ENCODE data around the gene IER3IP1.

The IER3IP1 gene

GRCh38 chr18:47109720-47110119 is 66.4 kb downstream of the IER3IP1 start:
- H3K36me3 ChIP-seq (ENCODE audit: insufficient read depth, low read length): peaks cover 31% of the 10 kb centered on the region; the same call in 1 of the 2 replicates
- H3K9me2 ChIP-seq (replicated peaks; ENCODE audit: low read depth, low read length): no peaks in the 10 kb centered on the region
- no peaks in the 10 kb centered on the region for H3K4me1 ChIP-seq (ENCODE audit: insufficient read depth, low read length, poor library complexity, severe bottlenecking)
- H4K20me1 ChIP-seq (ENCODE audit: insufficient read depth, low read length, poor library complexity, severe bottlenecking): no peaks in the 10 kb centered on the region
- no peak overlapping the region for H2AFZ ChIP-seq (ENCODE audit: low read length)
- no peak overlapping the region for H3K4me2 ChIP-seq (ENCODE audit: low read depth, low read length, poor library complexity, severe bottlenecking)
- H3F3A ChIP-seq (ENCODE audit: low read depth): no peaks in the 10 kb centered on the region
- no peaks in the 10 kb centered on the region for H3K9me3 ChIP-seq (ENCODE audit: insufficient read depth, low read depth, low read length)
- no peak overlapping the region for H3K9ac ChIP-seq (ENCODE audit: low read depth, low read length, poor library complexity, severe bottlenecking)
- H3K4me3 ChIP-seq (ENCODE audit: low read length, poor library complexity, severe bottlenecking): no peak overlapping the region
- H3K79me2 ChIP-seq (ENCODE audit: insufficient read depth, low read length): no peaks in the 10 kb centered on the region
- H3K27me3 ChIP-seq (ENCODE audit: insufficient read depth, low read length, poor library complexity, severe bottlenecking): no peaks in the 10 kb centered on the region
- TF ChIP-seq EZH2phosphoT487 (IDR thresholded peaks at IDR 0.05; ENCODE audit: borderline replicate concordance) (no peak), CTCF (conservative IDR thresholded peaks at IDR 0.05; ENCODE audit: low read length) (no peak)

GRCh38 chr18:47108998-47109405 is 67.2 kb downstream of the IER3IP1 start:
- no peaks in the 10 kb centered on the region for H3K79me2 ChIP-seq (ENCODE audit: insufficient read depth, low read length)
- peaks cover 31% of the 10 kb centered on the region; the same call in 1 of the 2 replicates for H3K36me3 ChIP-seq (ENCODE audit: insufficient read depth, low read length)
- no peaks in the 10 kb centered on the region for H3K4me1 ChIP-seq (ENCODE audit: insufficient read depth, low read length, poor library complexity, severe bottlenecking)
- H3K4me3 ChIP-seq (ENCODE audit: low read length, poor library complexity, severe bottlenecking): no peak overlapping the region
- TF ChIP-seq CTCF (conservative IDR thresholded peaks at IDR 0.05; ENCODE audit: low read length) (no peak), EZH2phosphoT487 (IDR thresholded peaks at IDR 0.05; ENCODE audit: borderline replicate concordance) (no peak)
- H3F3A ChIP-seq (ENCODE audit: low read depth): no peaks in the 10 kb centered on the region
- no peak overlapping the region for H3K4me2 ChIP-seq (ENCODE audit: low read depth, low read length, poor library complexity, severe bottlenecking)
- H3K9me2 ChIP-seq (replicated peaks; ENCODE audit: low read depth, low read length): no peaks in the 10 kb centered on the region
- no peaks in the 10 kb centered on the region for H3K27me3 ChIP-seq (ENCODE audit: insufficient read depth, low read length, poor library complexity, severe bottlenecking)
- H3K9ac ChIP-seq (ENCODE audit: low read depth, low read length, poor library complexity, severe bottlenecking): no peak overlapping the region
- H4K20me1 ChIP-seq (ENCODE audit: insufficient read depth, low read length, poor library complexity, severe bottlenecking): no peaks in the 10 kb centered on the region
- no peaks in the 10 kb centered on the region for H3K9me3 ChIP-seq (ENCODE audit: insufficient read depth, low read depth, low read length)
- no peak overlapping the region for H2AFZ ChIP-seq (ENCODE audit: low read length)

GRCh38 chr18:47108373-47108772 is 67.8 kb downstream of the IER3IP1 start:
- Histone ChIP-seq H4K20me1 (ENCODE audit: insufficient read depth, low read length, poor library complexity, severe bottlenecking) (no peaks in the 10 kb centered on the region), H3K36me3 (ENCODE audit: insufficient read depth, low read length) (peaks cover 31% of the 10 kb centered on the region; the same call in 1 of the 2 replicates), H3F3A (ENCODE audit: low read depth) (no peaks in the 10 kb centered on the region), H3K4me1 (ENCODE audit: insufficient read depth, low read length, poor library complexity, severe bottlenecking) (no peaks in the 10 kb centered on the region), H2AFZ (ENCODE audit: low read length) (no peak overlapping the region), H3K9me2 (replicated peaks; ENCODE audit: low read depth, low read length) (no peaks in the 10 kb centered on the region), H3K4me2 (ENCODE audit: low read depth, low read length, poor library complexity, severe bottlenecking) (no peak overlapping the region), H3K27me3 (ENCODE audit: insufficient read depth, low read length, poor library complexity, severe bottlenecking) (no peaks in the 10 kb centered on the region), H3K4me3 (ENCODE audit: low read length, poor library complexity, severe bottlenecking) (no peak overlapping the region), H3K9ac (ENCODE audit: low read depth, low read length, poor library complexity, severe bottlenecking) (no peak overlapping the region), H3K9me3 (ENCODE audit: insufficient read depth, low read depth, low read length) (no peaks in the 10 kb centered on the region), H3K79me2 (ENCODE audit: insufficient read depth, low read length) (no peaks in the 10 kb centered on the region)
- TF ChIP-seq CTCF (conservative IDR thresholded peaks at IDR 0.05; ENCODE audit: low read length): no peak
- no peak for TF ChIP-seq EZH2phosphoT487 (IDR thresholded peaks at IDR 0.05; ENCODE audit: borderline replicate concordance)

All from Loucy (cell line).